HG03457 (cell line): Measurements from ENCODE around the gene BAZ2B.
"Not testable (repeated sequence)": the region's sequence is repeated elsewhere in the genome, so short reads cannot be mapped to it uniquely, and the experiment has no call there.

ENCODE experiments used
- ATAC-seq: cut with Tn5 transposase; IDR thresholded peaks from one replicate; pipeline ENCODE4 v1.9.1; 2021; ENCODE audit warnings: moderate number of reproducible peaks; ENCODE audit not compliant: unreplicated experiment

Gene BAZ2B

GRCh38 chr2:159616286-159616701 is at the start of gene BAZ2B:
Gene BAZ2B (minus strand): TSS chr2:159616548. CDS start chr2:159478719, 137,829 bp downstream.
- no peak for ATAC-seq

GRCh38 chr2:159661286-159661685 is 44.9 kb upstream of the BAZ2B start:
- no peak for ATAC-seq

- no peak for ATAC-seq
Observed at GRCh38 chr2:159658881-159659873, 42.8 kb upstream of the BAZ2B start.

- no peak for ATAC-seq
Observed at GRCh38 chr2:159653962-159654361, 37.6 kb upstream of the BAZ2B start.

- ATAC-seq, result no peak
Observed at GRCh38 chr2:159651884-159652283, 35.5 kb upstream of the BAZ2B start.

GRCh38 chr2:159650574-159650973 is 34.2 kb upstream of the BAZ2B start:
- no peak for ATAC-seq

- ATAC-seq, result no peak
Observed at GRCh38 chr2:159648643-159649042, 32.3 kb upstream of the BAZ2B start.

- ATAC-seq, result no peak
Observed at GRCh38 chr2:159647667-159648066, 31.3 kb upstream of the BAZ2B start.

GRCh38 chr2:159640176-159640575 is 23.8 kb upstream of the BAZ2B start:
- no peak for ATAC-seq

GRCh38 chr2:159639712-159640111 is 23.4 kb upstream of the BAZ2B start:
- ATAC-seq, result no peak

GRCh38 chr2:159639071-159639470 is 22.7 kb upstream of the BAZ2B start:
- no peak for ATAC-seq

- ATAC-seq, result no peak
Observed at GRCh38 chr2:159637988-159638501, 21.7 kb upstream of the BAZ2B start.

- no peak for ATAC-seq
Observed at GRCh38 chr2:159637240-159637639, 20.9 kb upstream of the BAZ2B start.

- no peak for ATAC-seq
Observed at GRCh38 chr2:159635006-159635789, 18.9 kb upstream of the BAZ2B start.

- ATAC-seq, result no peak
Observed at GRCh38 chr2:159633219-159633618, 16.9 kb upstream of the BAZ2B start.

GRCh38 chr2:159625628-159626027 is 9.3 kb upstream of the BAZ2B start:
- not testable (repeated sequence) for ATAC-seq

GRCh38 chr2:159623436-159623835 is 7.1 kb upstream of the BAZ2B start:
- no peak for ATAC-seq

- ATAC-seq, result no peak
Observed at GRCh38 chr2:159622966-159623365, 6.6 kb upstream of the BAZ2B start.

- ATAC-seq, result no peak
Observed at GRCh38 chr2:159620796-159621195, 4.4 kb upstream of the BAZ2B start.

GRCh38 chr2:159617646-159618045 is 1.3 kb upstream of the BAZ2B start:
- no peak for ATAC-seq

- ATAC-seq, result no peak
Observed at GRCh38 chr2:159617100-159617499, 752 bp upstream of the BAZ2B start.
